T-helper 22 cell (primary cell): ENCODE results near the gene ACSL3.

Experiments
- DNase-seq: peaks from one replicate; pipeline ENCODE4 v3.0.0-alpha.2; 2020; ENCODE audit warnings: low read depth

The ACSL3 gene

GRCh38 chr2:222942977-222943376 lies 82.1 kb downstream of the ACSL3 start:
- no peak for DNase-seq

- DNase-seq = no peak
Observed at GRCh38 chr2:222943820-222944219, 83.0 kb downstream of the ACSL3 start.

- no peak for DNase-seq
Observed at GRCh38 chr2:222944552-222944951, 83.7 kb downstream of the ACSL3 start.

- no peak for DNase-seq
Observed at GRCh38 chr2:222944971-222945740, 84.3 kb downstream of the ACSL3 start.

- no peak for DNase-seq
Observed at GRCh38 chr2:222945887-222946286, 85.1 kb downstream of the ACSL3 start.

GRCh38 chr2:222946700-222947287 lies 86.0 kb downstream of the ACSL3 start:
- DNase-seq = no peak

GRCh38 chr2:222949073-222949472 lies 88.2 kb downstream of the ACSL3 start:
- no peak for DNase-seq

GRCh38 chr2:222949690-222950323 lies 89.0 kb downstream of the ACSL3 start:
- no peak for DNase-seq

- DNase-seq = no peak
Observed at GRCh38 chr2:222950638-222951285, 89.9 kb downstream of the ACSL3 start.

GRCh38 chr2:222952204-222952603 lies 91.4 kb downstream of the ACSL3 start:
- no peak for DNase-seq

GRCh38 chr2:222955008-222955407 lies 94.2 kb downstream of the ACSL3 start:
- DNase-seq = no peak

- no peak for DNase-seq
Observed at GRCh38 chr2:222959358-222959757, 98.5 kb downstream of the ACSL3 start.

- DNase-seq = no peak
Observed at GRCh38 chr2:222960126-222960525, 99.3 kb downstream of the ACSL3 start.

GRCh38 chr2:222963641-222964040 lies 102.8 kb downstream of the ACSL3 start:
- no peak for DNase-seq

- DNase-seq = no peak
Observed at GRCh38 chr2:222964376-222965031, 103.7 kb downstream of the ACSL3 start.

GRCh38 chr2:222965555-222965954 lies 104.7 kb downstream of the ACSL3 start:
- no peak for DNase-seq

- no peak for DNase-seq
Observed at GRCh38 chr2:222968550-222969155, 107.8 kb downstream of the ACSL3 start.

GRCh38 chr2:222969491-222969890 lies 108.7 kb downstream of the ACSL3 start:
- DNase-seq = no peak

GRCh38 chr2:222972420-222972819 lies 111.6 kb downstream of the ACSL3 start:
- DNase-seq = no peak

- no peak for DNase-seq
Observed at GRCh38 chr2:222973237-222973636, 112.4 kb downstream of the ACSL3 start.

GRCh38 chr2:222973733-222974132 lies 112.9 kb downstream of the ACSL3 start:
- no peak for DNase-seq

GRCh38 chr2:222976521-222977061 lies 115.8 kb downstream of the ACSL3 start:
- DNase-seq = no peak
